Stimulated activated CD8-positive, alpha-beta memory T cell treated with anti-CD3 and anti-CD28 coated beads, Interleukin-4, amount 100 ng/mL, for 1 hour (primary cell): Measurements from ENCODE around the gene VEZF1.

Experiments used
- DNase-seq, 2 donors: peaks; one replicate each; pipeline ENCODE4 v3.0.0-alpha.2; 2020; ENCODE audit warnings: low read depth in 2 of 2, low spot score in 1 of 2

VEZF1 gene

GRCh38 chr17:57953705-57954396 lies 34.2 kb downstream of the VEZF1 start:
- DNase-seq, result no peak

GRCh38 chr17:57953219-57953618 lies 34.8 kb downstream of the VEZF1 start:
- DNase-seq, result no peak

DNA sequence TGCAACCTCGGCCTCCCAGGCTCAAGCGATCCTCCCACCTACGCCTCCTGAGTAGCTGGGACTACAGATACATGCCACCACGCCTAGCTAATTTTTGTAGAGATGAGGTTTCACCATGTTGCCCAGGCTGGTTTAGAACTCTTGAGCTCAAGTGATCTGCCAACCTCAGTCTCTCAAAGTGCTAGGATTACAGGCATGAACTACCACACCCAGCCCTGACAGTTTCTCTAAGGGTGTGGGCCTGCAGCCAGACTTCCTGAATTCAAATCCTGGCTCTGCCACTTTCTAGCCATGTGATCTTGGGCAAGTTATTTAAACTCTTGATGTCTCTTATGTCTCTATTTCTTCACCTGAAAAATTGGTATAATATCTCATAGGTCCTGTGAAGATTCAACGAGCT lies 38.4 kb downstream of the VEZF1 start:
- no peak for DNase-seq

DNA sequence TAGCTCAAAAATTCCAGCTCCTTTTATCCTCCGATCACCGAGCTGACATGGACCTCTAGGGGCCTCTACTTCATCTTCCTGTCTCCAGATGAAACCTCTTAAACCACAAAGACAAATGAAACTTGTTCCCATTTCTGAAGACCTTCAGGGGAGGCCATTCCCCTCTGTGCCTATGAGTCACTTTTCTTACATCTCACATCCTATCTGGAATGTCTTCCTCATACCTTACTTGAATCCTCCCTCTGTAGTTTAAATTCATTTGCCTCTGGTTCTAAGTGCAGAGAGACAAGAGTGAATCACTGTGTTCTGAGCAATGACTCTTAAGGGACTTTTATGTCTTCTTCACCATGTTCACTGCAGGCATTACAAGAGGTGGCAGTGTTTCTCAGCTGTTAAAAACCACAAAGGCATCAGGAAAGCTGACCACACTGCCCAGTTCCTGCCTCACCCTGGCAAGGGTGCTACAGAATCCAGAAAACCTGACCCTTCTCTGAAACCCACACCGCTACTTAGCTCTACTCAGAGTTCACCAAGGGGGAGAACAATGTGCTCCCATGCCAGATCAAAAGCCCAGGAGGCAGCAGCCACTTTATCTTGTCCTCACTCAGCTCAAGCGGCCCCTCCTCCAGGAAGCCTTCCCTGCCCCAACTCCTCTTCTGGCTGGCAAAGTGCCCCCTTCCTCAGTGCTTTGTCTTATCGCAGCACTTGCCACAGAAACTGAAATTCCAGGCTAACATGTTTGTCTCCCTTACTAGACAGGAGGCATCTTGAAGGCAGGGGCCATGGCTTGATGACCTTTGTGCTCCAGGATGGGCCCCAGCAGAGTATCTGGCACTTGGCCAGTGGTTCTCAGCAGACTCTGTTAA lies 39.3 kb downstream of the VEZF1 start:
- DNase-seq, result no peak

DNA sequence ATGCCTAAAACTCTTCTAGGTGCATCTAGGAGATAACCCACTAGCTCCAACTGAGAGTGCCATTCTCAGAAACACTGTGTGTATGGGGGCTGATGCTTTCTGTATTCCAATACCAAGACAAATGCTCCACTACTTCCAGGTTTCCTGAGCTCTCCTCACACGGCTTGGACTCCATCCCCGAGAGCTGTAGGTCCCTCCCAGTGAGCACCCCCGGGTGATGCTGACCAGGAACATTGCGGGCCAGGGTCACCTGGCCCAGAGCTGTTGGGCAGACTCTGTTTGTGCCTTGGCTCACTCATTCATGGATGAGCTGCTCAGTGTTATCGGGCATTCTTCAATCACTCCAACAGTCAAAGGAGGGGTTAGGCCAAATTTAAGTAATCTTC lies 39.9 kb downstream of the VEZF1 start:
- DNase-seq, result no peak

DNA sequence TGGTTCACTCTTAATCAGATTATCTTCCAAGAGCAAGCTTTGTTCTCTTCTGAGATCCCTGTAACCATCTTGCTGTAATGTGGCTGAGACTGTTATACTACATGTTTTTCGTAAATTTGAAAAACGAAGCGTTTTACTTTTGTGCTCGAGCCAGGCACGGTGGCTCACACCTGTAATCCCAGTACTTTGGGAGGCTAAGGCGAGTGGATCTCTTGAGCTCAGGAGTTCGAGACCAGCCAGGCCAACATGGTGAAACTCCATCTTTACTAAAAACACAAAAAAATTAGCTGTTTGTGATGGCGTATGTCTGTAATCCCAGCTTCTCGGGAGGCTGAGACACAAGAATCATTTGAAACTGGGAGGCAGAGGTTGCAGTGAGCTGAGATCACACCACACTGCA lies 40.7 kb downstream of the VEZF1 start:
- no peak for DNase-seq

- DNase-seq, result peak in 1 of 2 donors; percentile 9
Measured at GRCh38 chr17:57946798-57947358, 41.2 kb downstream of the VEZF1 start.

- no peak for DNase-seq
Measured at GRCh38 chr17:57945996-57946797, 41.9 kb downstream of the VEZF1 start.

- no peak for DNase-seq
Measured at GRCh38 chr17:57944908-57945307, 43.1 kb downstream of the VEZF1 start.

- no peak for DNase-seq
Measured at GRCh38 chr17:57943645-57944044, 44.4 kb downstream of the VEZF1 start.

DNA sequence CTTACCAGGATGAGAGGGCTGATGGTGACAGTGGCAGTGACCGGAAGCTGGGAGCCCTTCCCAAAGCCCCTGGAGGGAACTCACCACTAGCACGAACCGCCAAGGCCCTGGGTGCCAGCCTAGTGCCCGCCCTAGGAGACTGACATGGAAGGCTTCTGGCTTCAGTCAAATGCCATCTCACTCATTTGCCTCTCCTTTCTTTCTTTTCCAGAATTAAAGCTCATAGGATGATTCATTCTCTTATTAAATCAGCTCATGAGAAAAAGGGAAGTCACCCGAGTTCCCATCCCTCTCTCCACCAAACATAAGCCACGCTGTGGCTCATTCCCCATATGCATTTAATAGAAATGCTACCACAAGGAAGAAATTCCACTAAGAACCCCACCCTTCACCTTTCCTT lies 44.9 kb downstream of the VEZF1 start:
- DNase-seq, result no peak

- DNase-seq, result no peak
Measured at GRCh38 chr17:57941384-57942370, 46.4 kb downstream of the VEZF1 start.

DNA sequence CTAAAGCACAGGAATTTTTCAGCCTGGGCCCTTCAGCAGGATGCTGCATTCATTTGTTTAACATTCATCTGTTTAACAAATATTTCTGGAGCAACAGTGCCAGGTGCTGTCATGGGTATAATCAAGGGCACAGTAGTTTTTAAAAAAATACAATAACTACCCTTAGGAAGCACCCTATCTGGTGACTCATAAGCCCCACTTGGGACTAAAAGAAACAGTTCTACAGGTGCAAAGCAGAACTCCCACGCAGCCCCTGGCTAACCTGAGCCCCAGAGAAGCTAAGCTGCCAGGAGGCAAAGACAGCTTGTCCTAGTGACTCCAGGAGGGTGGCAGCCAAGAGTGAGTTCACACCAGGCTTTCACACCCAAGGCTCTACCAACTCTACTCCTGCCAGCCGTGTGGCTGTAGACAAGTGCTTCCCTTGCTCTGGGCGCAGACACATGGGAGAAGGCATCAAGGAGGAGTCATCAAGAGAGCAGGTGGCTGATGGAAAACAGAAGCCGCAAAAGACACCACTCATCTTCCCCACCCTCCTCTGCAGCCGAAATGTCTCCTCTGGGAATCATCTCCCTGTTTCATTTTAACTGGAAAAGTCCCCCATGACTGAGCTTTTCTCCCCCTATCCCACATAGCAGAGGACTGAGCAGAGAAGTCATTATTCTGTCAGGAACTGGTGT lies 47.3 kb downstream of the VEZF1 start:
- no peak for DNase-seq

DNA sequence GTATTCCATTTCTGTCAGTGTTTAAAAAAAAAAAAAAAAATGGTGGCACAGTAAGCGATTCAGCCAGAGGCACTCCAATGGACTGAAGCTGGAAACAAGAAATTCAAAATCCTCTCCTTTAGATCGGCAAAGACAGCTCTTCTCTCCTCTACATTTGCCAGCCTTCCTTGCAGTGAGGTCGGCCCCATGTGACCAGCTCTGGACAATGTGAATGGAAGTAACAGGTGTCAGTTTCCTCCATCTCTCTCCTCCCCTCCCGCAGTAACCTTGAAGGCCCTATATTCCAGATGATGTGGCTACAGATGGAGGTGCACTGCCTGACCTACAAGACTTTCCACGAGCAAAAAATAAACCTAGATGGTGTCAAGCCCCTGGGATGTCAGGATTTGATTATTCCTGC lies 47.8 kb downstream of the VEZF1 start:
- no peak for DNase-seq

DNA sequence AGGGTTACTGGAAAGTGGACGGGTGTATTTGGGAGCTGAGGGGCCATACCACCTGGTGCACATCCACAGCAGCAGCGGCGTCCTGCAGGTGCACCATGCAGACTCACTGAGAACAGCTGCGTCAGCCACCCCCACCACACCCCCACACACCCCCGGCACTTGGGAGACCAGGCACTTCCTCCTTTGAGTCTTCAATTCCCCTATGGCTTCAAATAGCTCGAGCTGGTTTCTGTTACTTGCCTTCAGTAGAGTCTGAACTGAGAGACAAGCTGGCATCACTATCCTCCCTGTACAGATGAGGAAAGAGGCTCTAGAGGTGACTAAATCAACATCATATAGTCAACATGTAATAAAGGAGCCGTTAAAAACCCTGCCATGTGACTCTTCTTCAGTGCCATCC lies 48.3 kb downstream of the VEZF1 start:
- DNase-seq, result no peak

DNA sequence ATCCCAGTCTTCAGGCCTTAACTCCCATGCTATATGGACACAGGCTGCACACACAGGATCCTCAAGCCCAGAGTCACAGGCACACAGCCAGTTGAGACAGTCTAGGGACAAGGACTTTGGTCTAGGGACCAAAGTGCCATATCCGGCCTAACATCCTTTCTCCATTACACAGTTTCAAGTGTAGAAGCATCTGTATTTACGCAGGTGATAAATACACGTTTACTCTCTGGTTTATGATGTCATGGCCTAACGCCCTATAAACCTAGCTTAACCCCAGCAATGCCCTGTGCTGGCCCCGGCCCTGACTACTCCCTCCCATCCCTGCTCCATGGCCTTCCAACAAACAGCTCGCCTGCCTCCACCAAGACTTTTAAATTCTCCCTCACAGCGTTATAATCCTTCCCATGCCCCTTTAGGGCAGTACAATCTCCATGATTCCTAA lies 50.0 kb downstream of the VEZF1 start:
- no peak for DNase-seq

- DNase-seq, result no peak
Measured at GRCh38 chr17:57937492-57937891, 50.6 kb downstream of the VEZF1 start.

GRCh38 chr17:57935833-57936807 lies 51.9 kb downstream of the VEZF1 start:
- DNase-seq, result no peak
